GM12878 (cell line): ENCODE results near the gene WRAP73. TPM values are rescaled to one million over a fixed set of nuclear protein-coding genes. Genes with fewer than 3 reads are reported as not detected.

Experiments
- ATAC-seq: fragments of 200-7000 bp; cut with Tn5 transposase; 3 replicates; pipeline ENCODE4 v1.9.1; 2020; ENCODE audit warnings: mild to moderate bottlenecking, moderate library complexity
- BruUV-seq: library from RNA; stranded (reverse); fragments of 400-500 nt; replicated peaks from 2 replicates; lab custom pipeline; 2021; lab: Mats Ljungman, UMichigan
- CTCF ChIA-PET: fragments of 300-600 bp; sonication (Branson Sonifier 250); formaldehyde crosslinking; extraction: SDS; loops from one replicate; lab custom pipeline; 2021; ENCODE audit warnings: inconsistent platforms; lab: Yijun Ruan, JAX
- POLR2A ChIA-PET: fragments of 350-600 bp; formaldehyde crosslinking; extraction: SDS; loops from one replicate; lab custom pipeline; 2021; ENCODE audit warnings: inconsistent platforms; lab: Charles Lee
- RAD21 ChIA-PET: fragments of 300-600 bp; sonication (Branson Sonifier 250); formaldehyde crosslinking; loops from one replicate; lab custom pipeline; 2023; ENCODE audit warnings: antibody characterized with exemption; ENCODE audit not compliant: unreplicated experiment; lab: Charles Lee
- SMC1A ChIA-PET: fragments of 300-600 bp; sonication (Branson Sonifier 250); formaldehyde crosslinking; loops from one replicate; lab custom pipeline; 2023; ENCODE audit not compliant: unreplicated experiment, uncharacterized antibody; lab: Charles Lee
- DNase-seq: peaks from one replicate; pipeline ENCODE4 v3.0.0-alpha.2; 2011; ENCODE audit warnings: low read depth, low spot score
- FAIRE-seq: peaks from 3 replicates; lab custom pipeline; 2011; peaks lifted over from hg19 to GRCh38; lab: Jason Lieb, UNC
- H2AFZ ChIP-seq: 2 replicates; pipeline ENCODE4 v1.6.0; 2011; ENCODE audit warnings: low read depth, low read length, control low read depth; ENCODE audit not compliant: control insufficient read depth
- H3K27ac ChIP-seq: 2 replicates; pipeline ENCODE4 v1.5.1; 2011; ENCODE audit warnings: control low read depth; ENCODE audit not compliant: control insufficient read depth, insufficient read depth
- H3K27me3 ChIP-seq, 2 experiments: replicated peaks in 1 of 2; 2 replicates each; pipeline versions ENCODE4 v1.6.0 to v1.6.1; 2011; ENCODE audit warnings: low read length in 1 of 2; ENCODE audit not compliant: control insufficient read depth in 2 of 2, insufficient read depth in 2 of 2
- H3K36me3 ChIP-seq, 2 experiments: 2 replicates each; pipeline ENCODE4 v1.5.1; 2011; ENCODE audit warnings: low read length in 1 of 2; ENCODE audit not compliant: control insufficient read depth in 2 of 2, insufficient read depth in 2 of 2
- H3K4me1 ChIP-seq: 2 replicates; pipeline ENCODE4 v1.6.1; 2011; ENCODE audit warnings: mild to moderate bottlenecking, low read length, moderate library complexity, mixed read lengths; ENCODE audit not compliant: control insufficient read depth, insufficient read depth
- H3K4me2 ChIP-seq: 2 replicates; pipeline ENCODE4 v1.6.0; 2011; ENCODE audit warnings: control low read depth; ENCODE audit not compliant: control insufficient read depth, insufficient read depth
- H3K4me3 ChIP-seq: fragments of 200-600 bp; sonication (generic); 2 replicates; pipeline ENCODE4 v1.5.1; 2016
- H3K79me2 ChIP-seq: 2 replicates; pipeline ENCODE4 v1.6.0; 2011; ENCODE audit warnings: low read length; ENCODE audit not compliant: control insufficient read depth, insufficient read depth
- H3K9ac ChIP-seq: 2 replicates; pipeline ENCODE4 v1.8.0; 2011; ENCODE audit warnings: low read length, control low read depth, mixed read lengths; ENCODE audit not compliant: control insufficient read depth, insufficient read depth
- H3K9me3 ChIP-seq: replicated peaks from 3 replicates; pipeline ENCODE4 v1.5.1; 2011; ENCODE audit warnings: mild to moderate bottlenecking, low read length; ENCODE audit not compliant: control insufficient read depth, insufficient read depth
- H4K20me1 ChIP-seq: 2 replicates; pipeline ENCODE4 v1.6.0; 2011; ENCODE audit not compliant: control insufficient read depth, insufficient read depth
- ATF7 ChIP-seq: fragments of 450-650 bp; IDR thresholded peaks from 2 replicates; pipeline ENCODE4 v1.6.1; 2016; ENCODE audit warnings: low read depth, mild to moderate bottlenecking
- BMI1 ChIP-seq: fragments of 450-650 bp; IDR thresholded peaks from 2 replicates; pipeline ENCODE4 v1.6.1; 2016; ENCODE audit warnings: mild to moderate bottlenecking, moderate library complexity, borderline replicate concordance
- BRCA1 ChIP-seq: IDR thresholded peaks from 2 replicates; pipeline ENCODE4 v1.6.1; 2011; ENCODE audit warnings: low read depth, low read length, improper control_type of control experiment
- CEBPB ChIP-seq, 2 experiments: fragments of 150-350 bp in 1 of 2; IDR thresholded peaks; 2 replicates each; pipeline ENCODE4 v1.6.1; 2012 to 2014; ENCODE audit warnings: low read depth in 2 of 2, low read length in 2 of 2, borderline replicate concordance in 1 of 2, inconsistent platforms in 1 of 2
- CUX1 ChIP-seq: IDR thresholded peaks from 2 replicates; pipeline ENCODE4 v1.6.1; 2012; ENCODE audit warnings: improper control_type of control experiment, low read depth, low read length; ENCODE audit not compliant: insufficient replicate concordance
- EGR1 ChIP-seq, 2 experiments: IDR thresholded peaks; 1 replicate in 1 of 2; 2 replicates in 1 of 2; pipeline ENCODE4 v1.6.1; 2011 to 2012; ENCODE audit warnings: low read depth in 2 of 2, low read length in 2 of 2, borderline replicate concordance in 1 of 2, mild to moderate bottlenecking in 1 of 2, moderate library complexity in 1 of 2
- EP300 ChIP-seq, 2 experiments: fragments of 150-350 bp in 1 of 2; IDR thresholded peaks; 2 replicates each; pipeline ENCODE4 v1.6.1; 2011 to 2012; ENCODE audit warnings: low read depth in 2 of 2, low read length in 2 of 2, borderline replicate concordance in 1 of 2, improper control_type of control experiment in 1 of 2, inconsistent platforms in 1 of 2; ENCODE audit not compliant: control insufficient read depth in 1 of 2
- HDAC6 ChIP-seq: fragments of 200-600 bp; sonication (generic); IDR thresholded peaks from one replicate; pipeline ENCODE4 v1.8.0; 2017; ENCODE audit warnings: antibody characterized with exemption; ENCODE audit not compliant: unreplicated experiment
- HDGF ChIP-seq: fragments of 450-650 bp; IDR thresholded peaks from 2 replicates; pipeline ENCODE4 v1.6.1; 2016; ENCODE audit warnings: antibody characterized with exemption
- NFIC ChIP-seq: IDR thresholded peaks from 2 replicates; pipeline ENCODE4 v1.6.1; 2012; ENCODE audit warnings: low read depth, mild to moderate bottlenecking, inconsistent platforms, low read length, moderate library complexity
- POLR2AphosphoS2 ChIP-seq: IDR thresholded peaks from 2 replicates; pipeline ENCODE4 v1.6.1; 2011; ENCODE audit warnings: low read depth, mild to moderate bottlenecking, low read length, improper control_type of control experiment, moderate library complexity
- RCOR1 ChIP-seq: conservative IDR thresholded peaks from 2 replicates; pipeline ENCODE4 v1.6.1; 2012; ENCODE audit warnings: low read depth, low read length, improper control_type of control experiment
- SMAD5 ChIP-seq: IDR thresholded peaks from 2 replicates; pipeline ENCODE4 v1.6.1; 2016; ENCODE audit warnings: antibody characterized with exemption, low read depth
- SREBF1 ChIP-seq: IDR thresholded peaks from 2 replicates; pipeline ENCODE4 v1.6.1; 2012; ENCODE audit warnings: mild to moderate bottlenecking, low read length
- SRF ChIP-seq, 2 experiments: IDR thresholded peaks; 2 replicates each; pipeline ENCODE4 v1.6.1; 2011; ENCODE audit warnings: low read depth in 2 of 2, low read length in 2 of 2, mild to moderate bottlenecking in 1 of 2, moderate library complexity in 1 of 2
- ZNF687 ChIP-seq: fragments of 450-650 bp; IDR thresholded peaks from 2 replicates; pipeline ENCODE4 v1.6.1; 2017; ENCODE audit warnings: mild to moderate bottlenecking, moderate library complexity
- ZSCAN29 ChIP-seq: fragments of 450-650 bp; IDR thresholded peaks from 2 replicates; pipeline ENCODE4 v1.6.1; 2017; ENCODE audit warnings: mild to moderate bottlenecking, moderate library complexity
- WGBS: methylation state at CpG from one replicate; pipeline ENCODE4 v1.1.6; 2016; ENCODE audit warnings: low lambda C conversion rate; ENCODE audit not compliant: insufficient replicate concordance, insufficient coverage; ENCODE audit errors: missing lambda C conversion rate; 5-methylcytosine and 5-hydroxymethylcytosine counted together
- in situ Hi-C: fragments of 300-500 bp; cut with MboI; formaldehyde crosslinking; loops from 9 replicates; pipeline ENCODE4 v1.14.3; 2018; ENCODE audit warnings: mixed read lengths
- intact Hi-C: fragments of 100-400 bp; cut with micrococcal nuclease; formaldehyde crosslinking; loops from one replicate; pipeline ENCODE4 v1.14.2; 2022; ENCODE audit not compliant: unreplicated experiment
- polyA plus RNA-seq, 11 experiments: library from polyadenylated mRNA; depleted of rRNA in 4 of 11; unstranded in 6 of 11; stranded (reverse) in 5 of 11; fragments of >200 nt; fragmentation: Nextera tagmentation in 4 of 11; fragmentation: Illumina TruSeq in 1 of 11; extraction: Ambion mirVana in 4 of 11; extraction: Trizol in 1 of 11; gene quantifications; 1 replicate in 1 of 11; 2 replicates in 10 of 11; pipeline versions ENCODE4 v1.2.1 to v1.2.3, GENCODE V29; 2011 to 2016; ENCODE audit warnings: inconsistent platforms in 2 of 11, missing spikeins in 2 of 11, low read depth in 1 of 11
- total RNA-seq, 4 experiments: library from RNA; depleted of rRNA in 3 of 4; stranded (reverse); fragments of >200 nt in 3 of 4; fragmentation: Illumina TruSeq in 1 of 4; extraction: Trizol in 1 of 4; gene quantifications; 2 replicates each; pipeline versions ENCODE4 v1.2.1 to v1.2.3, GENCODE V29; 2013 to 2021

Gene WRAP73
- total and polyA plus RNA-seq, 10 of the 15 experiments (the other 5 are each of a cell fraction or from before 2014, with no cell fraction given): 3.2 to 65.8 (median 48.0) TPM

- POLR2A ChIA-PET: no interaction called here
- no peak overlapping the region for H3K4me3 ChIP-seq
- no peak overlapping the region for H3K4me2 ChIP-seq
- no peaks in the 10 kb centered on the region for H3K36me3 ChIP-seq
- DNase-seq (no peak), FAIRE-seq (no peak), ATAC-seq (no peak)
- CTCF ChIA-PET: no interaction called here
- no peak overlapping the region for H3K27ac ChIP-seq
- peaks cover 0 to 1% of the 10 kb centered on the region in 2 experiments; a peak in 3 of 4 replicates for H3K27me3 ChIP-seq
- SMC1A ChIA-PET: no interaction called here
- no peak overlapping the region for H2AFZ ChIP-seq
- no peaks in the 10 kb centered on the region for H3K79me2 ChIP-seq
- in situ Hi-C loops: no loop called here
- H3K4me1 ChIP-seq: 0 out of 2 replicates have a peak, but pooled peaks cover 4% of the 10 kb centered on the region
- H3K9me3 ChIP-seq: no peaks in the 10 kb centered on the region
- no peaks in the 10 kb centered on the region for H4K20me1 ChIP-seq
- BruUV-seq: no TSS peak
- intact Hi-C loops: no loop called here
- H3K9ac ChIP-seq: no peak overlapping the region
- RAD21 ChIA-PET: no interaction called here
- 41% methylated on average over 7 of the region's 7 CpGs for WGBS
- TF ChIP-seq CEBPB (IDR thresholded peaks at IDR 0.05; ENCODE audit: borderline replicate concordance in 1 of 2, low read depth in 2 of 2, low read length in 2 of 2): no peak
- TF ChIP-seq POLR2AphosphoS2: no peak
- TF ChIP-seq SRF (IDR thresholded peaks at IDR 0.05; ENCODE audit: low read depth in 2 of 2, low read length in 2 of 2): no peak
- TF ChIP-seq RCOR1: no peak
- TF ChIP-seq CUX1: no peak
- no peak for TF ChIP-seq ZSCAN29
- no peak for TF ChIP-seq SMAD5
- no peak for TF ChIP-seq EGR1 (IDR thresholded peaks at IDR 0.05; ENCODE audit: borderline replicate concordance in 1 of 2, low read depth in 2 of 2, low read length in 2 of 2)
- no peak for TF ChIP-seq BMI1
- TF ChIP-seq EP300 (IDR thresholded peaks at IDR 0.05; ENCODE audit: borderline replicate concordance in 1 of 2, control insufficient read depth in 1 of 2, low read depth in 2 of 2, low read length in 2 of 2): no peak
- TF ChIP-seq HDAC6: no peak
- no peak for TF ChIP-seq SREBF1
- no peak for TF ChIP-seq ZNF687
- TF ChIP-seq ATF7: no peak
- TF ChIP-seq NFIC: no peak
- no peak for TF ChIP-seq BRCA1
- TF ChIP-seq HDGF: no peak
These were observed 54.0 kb downstream of the WRAP73 start for GRCh38 chr1:3595949-3596348.
